ENCODE measurements around the gene DNM2. TPM values are rescaled to one million over a fixed set of nuclear protein-coding genes. Genes with fewer than 3 reads are reported as not detected.

Gene DNM2
- total and polyA plus RNA-seq, 9 donors: 49.9 to 81.7 (median 68.3) TPM

- 83% methylated on average over 1 of the region's 3 CpGs for WGBS (ENCODE audit: insufficient coverage)
- no peaks in the 10 kb centered on the region for H3K9me3 ChIP-seq (replicated peaks; ENCODE audit: control insufficient read depth, low read depth, low read length)
- no peak overlapping the region for H3K27ac ChIP-seq (ENCODE audit: low read length)
- peaks cover 22% of the 10 kb centered on the region for H3K4me1 ChIP-seq (ENCODE audit: control insufficient read depth, insufficient read depth, low read length)
- DNase-seq: no peak
- no peak overlapping the region for H3K4me3 ChIP-seq (ENCODE audit: low read length)
- H3K27me3 ChIP-seq (ENCODE audit: control insufficient read depth, insufficient read depth, low read length): no peaks in the 10 kb centered on the region
- peaks cover 17% of the 10 kb centered on the region for H3K36me3 ChIP-seq (ENCODE audit: control insufficient read depth, insufficient read depth, low read length)
These were observed 5.7 kb downstream of the DNM2 start for GRCh38 chr19:10723591-10723990.

GRCh38 chr19:10724573-10725071, 6.7 kb downstream of the DNM2 start:
- Histone ChIP-seq H3K9me3 (replicated peaks; ENCODE audit: control insufficient read depth, low read depth, low read length) (no peaks in the 10 kb centered on the region), H3K4me3 (ENCODE audit: low read length) (no peak overlapping the region), H3K36me3 (ENCODE audit: control insufficient read depth, insufficient read depth, low read length) (peaks cover 17% of the 10 kb centered on the region), H3K27ac (ENCODE audit: low read length) (no peak overlapping the region), H3K4me1 (ENCODE audit: control insufficient read depth, insufficient read depth, low read length) (peaks cover 13% of the 10 kb centered on the region), H3K27me3 (ENCODE audit: control insufficient read depth, insufficient read depth, low read length) (no peaks in the 10 kb centered on the region)
- WGBS (ENCODE audit: insufficient coverage): 37% methylated on average over 12 of the region's 12 CpGs
- no peak for DNase-seq

GRCh38 chr19:10725415-10725814, 7.5 kb downstream of the DNM2 start:
- Histone ChIP-seq H3K4me3 (ENCODE audit: low read length) (no peak overlapping the region), H3K4me1 (ENCODE audit: control insufficient read depth, insufficient read depth, low read length) (peaks cover 8% of the 10 kb centered on the region), H3K9me3 (replicated peaks; ENCODE audit: control insufficient read depth, low read depth, low read length) (no peaks in the 10 kb centered on the region), H3K27me3 (ENCODE audit: control insufficient read depth, insufficient read depth, low read length) (no peaks in the 10 kb centered on the region), H3K36me3 (ENCODE audit: control insufficient read depth, insufficient read depth, low read length) (peaks cover 16% of the 10 kb centered on the region), H3K27ac (ENCODE audit: low read length) (no peak overlapping the region)
- 87% methylated on average over 3 of the region's 4 CpGs for WGBS (ENCODE audit: insufficient coverage)
- DNase-seq: no peak

- DNase-seq: no peak
- H3K4me1 ChIP-seq (ENCODE audit: control insufficient read depth, insufficient read depth, low read length): peaks cover 10% of the 10 kb centered on the region
- no peak overlapping the region for H3K4me3 ChIP-seq (ENCODE audit: low read length)
- 76% methylated on average over 3 of the region's 10 CpGs for WGBS (ENCODE audit: insufficient coverage)
- no peaks in the 10 kb centered on the region for H3K9me3 ChIP-seq (replicated peaks; ENCODE audit: control insufficient read depth, low read depth, low read length)
- no peaks in the 10 kb centered on the region for H3K27me3 ChIP-seq (ENCODE audit: control insufficient read depth, insufficient read depth, low read length)
- no peak overlapping the region for H3K27ac ChIP-seq (ENCODE audit: low read length)
- H3K36me3 ChIP-seq (ENCODE audit: control insufficient read depth, insufficient read depth, low read length): peaks cover 13% of the 10 kb centered on the region
These were observed 8.4 kb downstream of the DNM2 start for GRCh38 chr19:10726268-10726667.

GRCh38 chr19:10727685-10728201, 9.9 kb downstream of the DNM2 start:
- H3K4me3 ChIP-seq (ENCODE audit: low read length): no peak overlapping the region
- peaks cover 10% of the 10 kb centered on the region for H3K4me1 ChIP-seq (ENCODE audit: control insufficient read depth, insufficient read depth, low read length)
- 74% methylated on average over 8 of the region's 14 CpGs for WGBS (ENCODE audit: insufficient coverage)

GRCh38 chr19:10729411-10729810, 11.5 kb downstream of the DNM2 start:
- Histone ChIP-seq H3K36me3 (ENCODE audit: control insufficient read depth, insufficient read depth, low read length) (peaks cover 8% of the 10 kb centered on the region), H3K27ac (ENCODE audit: low read length) (no peak overlapping the region), H3K4me3 (ENCODE audit: low read length) (no peak overlapping the region), H3K4me1 (ENCODE audit: control insufficient read depth, insufficient read depth, low read length) (peaks cover 9% of the 10 kb centered on the region), H3K27me3 (ENCODE audit: control insufficient read depth, insufficient read depth, low read length) (no peaks in the 10 kb centered on the region), H3K9me3 (replicated peaks; ENCODE audit: control insufficient read depth, low read depth, low read length) (no peaks in the 10 kb centered on the region)
- peak; percentile 68 for DNase-seq
- WGBS (ENCODE audit: insufficient coverage): 88% methylated on average over 13 of the region's 14 CpGs

More at GRCh38 chr19:10727685-10728201, 9.9 kb downstream of the DNM2 start:
- Histone ChIP-seq H3K9me3 (replicated peaks; ENCODE audit: control insufficient read depth, low read depth, low read length) (no peaks in the 10 kb centered on the region), H3K27me3 (ENCODE audit: control insufficient read depth, insufficient read depth, low read length) (no peaks in the 10 kb centered on the region), H3K27ac (ENCODE audit: low read length) (no peak overlapping the region), H3K36me3 (ENCODE audit: control insufficient read depth, insufficient read depth, low read length) (peaks cover 8% of the 10 kb centered on the region)
- no peak for DNase-seq

GRCh38 chr19:10730932-10731331, 13.1 kb downstream of the DNM2 start:
- Histone ChIP-seq H3K4me3 (ENCODE audit: low read length) (no peak overlapping the region), H3K4me1 (ENCODE audit: control insufficient read depth, insufficient read depth, low read length) (peaks cover 4% of the 10 kb centered on the region), H3K27me3 (ENCODE audit: control insufficient read depth, insufficient read depth, low read length) (no peaks in the 10 kb centered on the region), H3K36me3 (ENCODE audit: control insufficient read depth, insufficient read depth, low read length) (peaks cover 8% of the 10 kb centered on the region), H3K27ac (ENCODE audit: low read length) (peak overlapping the region; percentile 29), H3K9me3 (replicated peaks; ENCODE audit: control insufficient read depth, low read depth, low read length) (no peaks in the 10 kb centered on the region)
- no peak for DNase-seq
- 93% methylated on average over 12 of the region's 12 CpGs for WGBS (ENCODE audit: insufficient coverage)

- H3K4me3 ChIP-seq (ENCODE audit: low read length): no peak overlapping the region
- WGBS (ENCODE audit: insufficient coverage): no CpG with 5 or more reads among the region's 5 CpGs
- H3K4me1 ChIP-seq (ENCODE audit: control insufficient read depth, insufficient read depth, low read length): peaks cover 2% of the 10 kb centered on the region
- H3K9me3 ChIP-seq (replicated peaks; ENCODE audit: control insufficient read depth, low read depth, low read length): peaks cover 9% of the 10 kb centered on the region
- DNase-seq: no peak
- no peaks in the 10 kb centered on the region for H3K36me3 ChIP-seq (ENCODE audit: control insufficient read depth, insufficient read depth, low read length)
- H3K27me3 ChIP-seq (ENCODE audit: control insufficient read depth, insufficient read depth, low read length): no peaks in the 10 kb centered on the region
- H3K27ac ChIP-seq (ENCODE audit: low read length): no peak overlapping the region
These were observed 17.9 kb downstream of the DNM2 start for GRCh38 chr19:10735741-10736140.

GRCh38 chr19:10736189-10736588, 18.3 kb downstream of the DNM2 start:
- no peaks in the 10 kb centered on the region for H3K36me3 ChIP-seq (ENCODE audit: control insufficient read depth, insufficient read depth, low read length)
- H3K27ac ChIP-seq (ENCODE audit: low read length): no peak overlapping the region
- H3K27me3 ChIP-seq (ENCODE audit: control insufficient read depth, insufficient read depth, low read length): no peaks in the 10 kb centered on the region
- no peak overlapping the region for H3K4me3 ChIP-seq (ENCODE audit: low read length)
- no peaks in the 10 kb centered on the region for H3K4me1 ChIP-seq (ENCODE audit: control insufficient read depth, insufficient read depth, low read length)
- WGBS (ENCODE audit: insufficient coverage): 74% methylated on average over 3 of the region's 6 CpGs
- peaks cover 9% of the 10 kb centered on the region for H3K9me3 ChIP-seq (replicated peaks; ENCODE audit: control insufficient read depth, low read depth, low read length)
- DNase-seq: no peak

GRCh38 chr19:10736916-10737551, 19.2 kb downstream of the DNM2 start:
- Histone ChIP-seq H3K36me3 (ENCODE audit: control insufficient read depth, insufficient read depth, low read length) (no peaks in the 10 kb centered on the region), H3K27ac (ENCODE audit: low read length) (no peak overlapping the region), H3K9me3 (replicated peaks; ENCODE audit: control insufficient read depth, low read depth, low read length) (peaks cover 9% of the 10 kb centered on the region), H3K4me3 (ENCODE audit: low read length) (no peak overlapping the region), H3K27me3 (ENCODE audit: control insufficient read depth, insufficient read depth, low read length) (no peaks in the 10 kb centered on the region), H3K4me1 (ENCODE audit: control insufficient read depth, insufficient read depth, low read length) (no peaks in the 10 kb centered on the region)
- 76% methylated on average over 5 of the region's 9 CpGs for WGBS (ENCODE audit: insufficient coverage)
- no peak for DNase-seq
